GM18498 (cell line): ENCODE measurements around the gene PLEKHO2.
A peak's percentile ranks its signal among the peaks of the same experiment; 100 is the strongest.

Experiments used
- ATAC-seq: cut with Tn5 transposase; IDR thresholded peaks from one replicate; pipeline ENCODE4 v1.9.1; 2021; ENCODE audit warnings: mild to moderate bottlenecking, moderate library complexity; ENCODE audit not compliant: unreplicated experiment

PLEKHO2 gene

DNA sequence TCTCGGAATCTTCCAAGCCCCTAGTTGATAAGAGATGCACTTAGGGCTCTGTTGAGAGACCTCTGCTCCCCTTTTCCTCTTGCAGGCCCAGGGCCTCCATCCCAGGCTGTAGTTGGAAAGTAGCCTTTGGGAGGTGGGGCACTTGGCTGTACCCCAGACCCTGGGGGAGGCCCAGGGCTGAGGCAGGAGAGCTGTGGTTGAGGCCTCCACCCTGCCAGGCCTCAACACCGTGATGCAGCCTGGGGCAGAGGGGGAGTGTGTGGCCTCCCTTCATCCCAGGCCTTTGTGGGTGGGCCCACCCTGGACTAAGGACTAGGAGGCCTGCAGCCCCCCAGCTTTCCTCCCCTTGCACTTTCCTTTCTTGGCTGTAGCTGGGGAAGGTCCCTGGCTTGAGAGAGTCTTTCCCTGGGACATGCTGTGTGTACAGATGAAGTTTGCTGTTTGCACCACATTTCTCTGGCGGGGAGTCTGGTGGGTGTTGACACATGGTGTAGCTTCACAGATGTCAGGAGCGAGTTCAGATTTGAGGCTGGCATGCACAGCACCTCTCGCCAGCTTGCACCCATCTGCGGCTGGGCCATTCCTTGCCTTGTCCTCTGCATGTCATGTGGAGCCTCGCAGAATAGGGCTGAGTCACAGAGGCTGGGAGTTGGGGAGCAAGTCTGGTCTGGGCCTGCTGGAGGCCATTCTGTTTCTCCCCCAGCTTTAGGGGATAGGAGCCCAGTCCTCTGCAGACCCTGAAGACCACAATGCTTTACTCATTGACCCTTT is 13.7 kb downstream of the PLEKHO2 start:
- no peak for ATAC-seq

GRCh38 chr15:64856429-64857145 is 14.9 kb downstream of the PLEKHO2 start:
- no peak for ATAC-seq

DNA sequence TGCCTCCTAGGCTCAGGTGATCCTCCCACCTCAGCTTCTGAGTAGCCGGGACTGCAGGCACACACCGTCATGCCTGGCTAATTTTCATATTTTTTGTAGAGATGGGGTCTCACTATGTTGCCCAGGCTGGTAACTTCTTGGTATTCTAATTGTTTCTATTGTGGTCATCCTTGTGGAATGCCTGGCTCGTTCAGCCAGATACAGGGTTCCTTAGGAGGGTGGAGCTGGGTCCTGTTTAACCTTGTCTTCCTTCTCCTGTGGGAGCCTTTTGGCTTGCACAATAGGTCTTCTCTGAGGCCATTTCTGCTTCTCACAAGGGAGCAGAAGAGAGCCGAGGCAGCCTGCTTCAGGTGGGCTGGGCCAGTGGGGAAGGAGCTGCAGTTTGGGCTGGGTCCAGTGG is 15.7 kb downstream of the PLEKHO2 start:
- ATAC-seq, result no peak

DNA sequence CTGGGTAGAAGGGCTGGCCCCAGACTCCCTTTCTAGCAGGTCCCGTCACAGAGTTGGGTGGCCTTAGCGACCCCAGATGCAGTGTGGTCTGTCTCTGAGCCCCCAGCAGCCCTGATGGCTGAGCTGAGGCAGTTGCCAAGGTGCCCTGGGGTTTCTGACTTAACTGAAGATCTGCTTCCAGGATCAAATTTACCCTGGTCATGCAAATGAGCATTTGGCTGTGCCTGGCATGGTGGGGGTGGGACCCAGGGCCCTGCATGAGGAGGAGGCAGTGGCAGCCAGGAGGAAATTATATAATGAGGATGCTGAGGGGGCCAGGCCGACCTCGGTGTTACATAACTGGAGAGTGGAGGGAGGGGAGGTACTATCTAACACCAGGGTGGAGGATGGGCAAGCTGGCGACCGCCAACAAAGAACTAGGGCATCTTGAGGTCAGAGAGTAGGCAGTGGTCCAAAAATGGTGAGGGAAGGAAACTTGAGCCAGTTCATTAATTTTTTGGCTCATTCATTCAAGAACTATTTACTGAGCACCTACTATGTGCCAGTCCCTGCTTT is 16.4 kb downstream of the PLEKHO2 start:
- ATAC-seq, result no peak

DNA sequence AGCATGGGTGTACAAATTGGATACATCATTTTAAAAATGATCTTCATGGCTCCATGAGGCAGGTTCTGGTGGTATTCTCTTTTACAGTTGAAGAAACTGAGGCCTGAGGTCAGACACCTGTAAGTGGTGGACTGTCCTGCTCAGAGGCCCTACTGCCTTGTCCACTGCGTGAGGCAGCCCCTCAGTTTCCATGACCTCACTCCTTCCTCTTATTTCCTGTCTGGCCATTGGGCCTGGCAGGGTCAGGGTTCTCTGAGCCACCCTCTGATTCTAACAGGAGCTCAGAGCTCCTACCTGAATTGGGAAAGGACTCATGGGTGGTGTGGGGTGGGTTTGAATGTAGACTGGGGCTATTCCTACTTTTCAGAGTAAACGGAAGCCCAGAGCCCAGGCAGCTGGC is 17.5 kb downstream of the PLEKHO2 start:
- ATAC-seq, result no peak

DNA sequence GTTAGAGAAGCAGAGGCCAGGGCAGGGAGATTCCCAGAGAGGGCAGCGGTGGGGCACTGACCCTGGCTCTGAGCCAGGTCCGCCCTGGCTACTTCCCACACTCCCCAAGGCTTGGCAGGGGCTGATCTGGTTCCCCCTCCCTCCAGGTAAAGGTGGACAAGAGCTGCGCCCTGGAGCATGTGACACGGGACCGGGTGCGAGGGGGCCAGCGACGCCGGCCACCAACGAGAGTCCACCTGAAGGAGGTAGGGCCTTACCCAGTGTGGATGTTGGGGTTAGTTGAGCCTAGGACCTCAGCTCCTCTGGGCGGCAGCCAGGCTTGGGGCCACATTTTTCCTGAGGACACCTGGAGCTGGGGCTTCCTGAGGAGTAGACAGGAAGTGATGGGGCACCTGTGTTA is 19.6 kb downstream of the PLEKHO2 start:
- ATAC-seq, result no peak

GRCh38 chr15:64861960-64862359 is 20.2 kb downstream of the PLEKHO2 start:
- ATAC-seq, result no peak

DNA sequence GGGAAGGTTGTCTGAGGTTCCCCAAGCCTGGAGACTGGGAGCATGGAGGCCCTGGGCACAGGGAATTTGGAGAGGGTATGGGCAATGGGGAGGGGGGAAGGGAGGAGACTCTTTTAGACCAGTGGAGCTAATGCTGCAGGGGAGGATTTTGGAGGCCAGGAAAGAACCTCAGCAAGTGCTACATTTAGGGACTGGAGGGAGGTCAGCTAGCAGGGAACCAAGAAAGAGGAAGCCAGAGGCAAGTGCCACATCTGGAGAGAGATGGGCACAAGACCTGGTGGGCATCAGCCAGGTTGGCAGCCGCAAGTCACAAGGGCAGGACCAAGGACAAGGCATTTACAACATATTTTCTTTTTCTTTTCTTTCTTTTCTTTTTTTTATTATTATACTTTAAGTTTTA is 20.7 kb downstream of the PLEKHO2 start:
- ATAC-seq, result no peak

DNA sequence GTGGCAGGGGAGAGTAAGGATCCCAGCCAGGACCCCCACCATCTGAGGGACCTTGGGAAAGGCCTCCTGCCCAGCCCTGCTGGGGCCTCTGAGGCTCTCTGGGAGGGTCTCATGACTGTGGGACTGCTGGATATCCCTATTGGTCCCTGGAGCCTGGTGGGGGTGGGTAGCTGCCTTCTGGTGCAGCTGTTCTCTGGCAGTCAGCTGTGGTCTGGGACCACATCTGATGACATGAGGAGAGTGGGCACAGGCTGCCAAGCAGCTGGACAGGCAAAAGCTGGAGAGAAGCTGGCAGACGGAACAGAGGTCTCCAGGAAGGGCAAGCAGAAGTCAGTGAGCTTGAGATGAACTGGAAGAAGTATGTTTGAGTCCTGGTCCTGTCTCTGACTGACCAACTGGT is 22.4 kb downstream of the PLEKHO2 start:
- no peak for ATAC-seq

- no peak for ATAC-seq
Measured at GRCh38 chr15:64865126-64865997, 23.6 kb downstream of the PLEKHO2 start.

DNA sequence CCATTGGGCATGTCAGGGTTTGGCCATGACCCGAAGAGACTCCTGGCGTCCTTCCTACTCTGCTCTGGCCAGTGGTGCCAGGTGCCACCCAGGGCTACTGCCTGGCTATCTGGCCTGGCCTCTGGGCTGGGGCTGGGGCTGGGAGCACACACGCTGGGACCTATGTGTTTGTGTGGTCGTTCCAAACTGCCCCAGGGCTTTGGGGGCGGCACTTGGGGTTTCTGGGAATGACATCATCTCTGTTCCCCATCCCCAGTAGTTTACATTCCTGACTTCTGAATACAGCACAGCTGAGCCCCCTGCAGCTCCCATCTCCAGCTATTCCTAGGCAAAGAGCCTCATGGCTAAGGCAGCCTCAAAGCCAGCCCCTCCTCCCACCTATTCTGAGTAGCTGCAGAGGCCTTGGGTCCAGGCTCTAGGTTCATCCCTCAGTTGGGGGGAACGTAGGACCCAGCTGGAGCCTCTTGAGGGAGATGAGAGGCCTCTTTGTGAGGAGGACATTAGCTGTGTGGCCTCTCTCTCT is 24.3 kb downstream of the PLEKHO2 start:
- ATAC-seq, result no peak

GRCh38 chr15:64869501-64869900 is 27.8 kb downstream of the PLEKHO2 start:
- no peak for ATAC-seq

DNA sequence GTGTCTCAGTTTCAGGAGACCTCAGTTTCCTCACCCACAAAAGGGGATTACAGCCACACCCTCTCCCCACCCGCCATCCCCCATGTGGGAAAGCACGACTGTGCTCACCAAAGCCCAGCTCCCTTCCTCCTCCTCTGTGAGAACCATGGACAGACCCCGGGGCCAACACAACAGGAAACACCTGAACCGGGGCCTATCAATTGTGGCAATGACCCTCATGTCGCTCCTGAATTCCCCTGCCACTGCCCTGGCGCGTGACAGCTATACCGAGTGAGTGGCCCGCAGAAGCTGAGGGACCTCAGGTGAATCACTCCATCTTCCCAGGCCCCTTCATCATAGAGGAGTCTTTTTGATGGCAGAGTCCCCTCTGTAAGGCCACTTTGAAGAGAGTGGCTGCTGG is 28.6 kb downstream of the PLEKHO2 start:
- no peak for ATAC-seq

DNA sequence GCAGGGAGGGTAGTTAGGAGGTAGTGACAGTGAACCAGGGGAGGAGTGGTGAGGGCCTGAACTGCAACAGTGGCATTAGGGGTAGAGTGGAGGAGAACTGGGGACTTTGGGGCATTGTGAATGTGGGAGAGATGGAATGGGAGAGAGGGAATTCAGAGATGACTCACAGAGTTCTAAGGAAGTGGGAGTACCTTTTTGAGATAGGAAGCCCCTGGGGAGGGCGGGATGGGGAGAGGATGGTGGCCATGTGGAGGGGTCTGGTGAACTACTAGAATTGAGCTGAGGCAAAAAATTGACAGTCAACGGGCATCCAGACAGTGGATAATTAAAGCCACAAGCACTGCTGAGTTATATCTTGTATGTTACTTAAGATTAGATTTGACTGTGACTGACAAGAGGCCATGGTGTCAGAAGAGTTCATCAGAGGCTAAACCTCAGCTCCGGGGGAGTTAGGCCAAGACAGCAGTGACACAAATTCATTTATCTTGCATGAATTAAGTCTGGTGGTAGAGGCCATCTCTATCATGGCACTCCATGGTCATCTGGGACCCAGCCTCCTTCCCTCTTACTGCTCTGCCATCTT is 34.0 kb downstream of the PLEKHO2 start:
- ATAC-seq, result no peak

GRCh38 chr15:64877435-64877834 is 35.7 kb downstream of the PLEKHO2 start:
- ATAC-seq, result no peak

- no peak for ATAC-seq
Measured at GRCh38 chr15:64878705-64879104, 37.0 kb downstream of the PLEKHO2 start.

DNA sequence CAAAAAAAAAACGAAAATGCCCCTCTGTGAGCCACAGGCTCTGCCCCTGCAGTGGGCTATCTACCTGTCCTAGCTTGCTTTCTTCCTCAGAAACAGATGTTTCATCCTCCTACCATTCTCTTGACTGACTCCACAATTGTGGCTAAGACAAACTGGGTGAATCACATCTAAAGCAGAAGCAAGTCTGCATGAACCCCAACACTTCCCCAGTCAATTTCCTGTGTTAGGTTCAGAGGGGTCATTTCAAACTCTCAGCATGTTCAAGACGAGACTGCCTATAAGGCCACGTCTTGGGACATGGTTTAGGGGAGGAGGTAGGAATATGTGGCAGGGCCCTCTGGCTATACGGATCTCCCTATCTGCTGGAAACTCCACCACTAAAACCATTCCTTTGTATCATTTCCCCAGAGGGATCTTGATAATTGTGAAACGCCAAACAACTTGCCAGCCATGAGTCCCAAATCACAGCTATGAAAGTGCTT is 41.4 kb downstream of the PLEKHO2 start:
- ATAC-seq, result peak; percentile 55

- peak; percentile 67 for ATAC-seq
Measured at GRCh38 chr15:64883997-64884511, 42.3 kb downstream of the PLEKHO2 start.

GRCh38 chr15:64884679-64885078 is 43.0 kb downstream of the PLEKHO2 start:
- no peak for ATAC-seq

GRCh38 chr15:64888336-64888735 is 46.6 kb downstream of the PLEKHO2 start:
- ATAC-seq, result no peak
